Common myeloid progenitor, CD34-positive (primary cell): ENCODE measurements around the gene LYPD6B.

Source experiments
- CTCF ChIA-PET: fragments of 350-600 bp; sonication (Branson Sonifier 250); formaldehyde crosslinking; loops from one replicate; lab custom pipeline; 2021; ENCODE audit warnings: antibody characterized with exemption; lab: Charles Lee
- POLR2A ChIA-PET: fragments of 350-600 bp; sonication (Branson Sonifier 250); formaldehyde crosslinking; loops from one replicate; lab custom pipeline; 2021; ENCODE audit warnings: antibody characterized with exemption; lab: Charles Lee
- DNase-seq, 3 donors: peaks; one replicate each; pipeline versions ENCODE4 v3.0.0 to v3.0.0-alpha.2; 2013
- H3K27ac ChIP-seq, 2 experiments: 1 replicate in 1 of 2; 2 replicates in 1 of 2; pipeline ENCODE4 v1.7.0; 2013; ENCODE audit warnings: inconsistent platforms in 2 of 2, low read length in 2 of 2, mild to moderate bottlenecking in 2 of 2, low read depth in 1 of 2, moderate library complexity in 1 of 2; ENCODE audit not compliant: severe bottlenecking in 2 of 2, insufficient read depth in 1 of 2, poor library complexity in 1 of 2
- H3K27me3 ChIP-seq, 5 experiments: replicated peaks in 2 of 5; 1 replicate in 3 of 5; 2 replicates in 2 of 5; pipeline versions ENCODE4 v1.6.1 to v1.7.0; 2013; ENCODE audit warnings: low read length in 4 of 5, mild to moderate bottlenecking in 2 of 5, moderate library complexity in 2 of 5, inconsistent platforms in 1 of 5; ENCODE audit not compliant: insufficient read depth in 5 of 5, control insufficient read depth in 4 of 5
- H3K36me3 ChIP-seq, 4 experiments: 1 replicate in 2 of 4; 2 replicates in 2 of 4; pipeline versions ENCODE4 v1.6.1 to v1.7.0; 2013; ENCODE audit warnings: low read length in 3 of 4, control low read depth in 1 of 4, mild to moderate bottlenecking in 1 of 4; ENCODE audit not compliant: control insufficient read depth in 4 of 4, insufficient read depth in 4 of 4
- H3K4me1 ChIP-seq, 4 experiments: 1 replicate in 3 of 4; 2 replicates in 1 of 4; pipeline versions ENCODE4 v1.6.1 to v1.7.1; 2013; ENCODE audit warnings: low read length in 3 of 4, mild to moderate bottlenecking in 3 of 4, control low read depth in 1 of 4, inconsistent platforms in 1 of 4, moderate library complexity in 1 of 4; ENCODE audit not compliant: control insufficient read depth in 4 of 4, insufficient read depth in 4 of 4; ENCODE audit errors: control extremely low read depth in 1 of 4
- H3K4me3 ChIP-seq, 7 experiments: 1 replicate in 4 of 7; 2 replicates in 3 of 7; pipeline versions ENCODE4 v1.5.1 to v1.7.0; 2013; ENCODE audit warnings: mild to moderate bottlenecking in 7 of 7, low read length in 6 of 7, moderate library complexity in 6 of 7, inconsistent platforms in 2 of 7, low read depth in 2 of 7, control low read depth in 1 of 7; ENCODE audit not compliant: insufficient read depth in 4 of 7, control insufficient read depth in 1 of 7; ENCODE audit errors: extremely low read depth in 1 of 7
- H3K9me3 ChIP-seq, 5 experiments: 1 replicate in 4 of 5; 2 replicates in 1 of 5; pipeline versions ENCODE4 v1.6.1 to v1.7.1; 2013; ENCODE audit warnings: low read length in 4 of 5, mild to moderate bottlenecking in 2 of 5, inconsistent platforms in 1 of 5, low read depth in 1 of 5, moderate library complexity in 1 of 5; ENCODE audit not compliant: control insufficient read depth in 4 of 5, insufficient read depth in 2 of 5; ENCODE audit errors: control extremely low read depth in 1 of 5
- WGBS: methylation state at CpG from one replicate; pipeline ENCODE4 v1.1.5; 2013; ENCODE audit not compliant: insufficient coverage; 5-methylcytosine and 5-hydroxymethylcytosine counted together

The LYPD6B gene

DNA sequence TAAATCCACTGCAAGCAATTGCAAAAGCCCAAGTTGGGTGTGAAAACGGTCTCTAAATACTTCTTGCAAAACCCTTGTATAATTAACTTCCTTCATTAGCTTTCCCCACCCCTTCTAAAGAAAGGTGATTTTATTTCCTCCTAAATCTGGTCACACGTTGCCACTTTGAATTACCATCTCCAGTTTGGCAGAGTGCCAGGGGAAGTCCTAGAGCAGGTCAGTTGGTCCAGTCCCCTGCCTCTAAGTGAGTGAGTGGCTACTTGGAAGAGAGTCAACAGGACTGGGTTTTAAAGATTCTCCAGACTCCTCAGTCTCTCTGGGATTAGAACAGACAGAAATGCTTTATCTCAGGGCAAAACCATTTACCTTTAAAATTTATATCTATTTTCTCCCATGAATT is 18.7 kb upstream of the LYPD6B start:
- ChIA-PET POLR2A (interaction anchor here (0.6 kb wide), 1 partner anchor 156 kb away, joined by 3 read pairs; no protein-coding TSS in a partner anchor), CTCF (interaction anchor here (2.1 to 6.2 kb wide), 5 partner anchors 10 to 553 kb away, joined by 9 to 62 read pairs (median 48); no protein-coding TSS in a partner anchor)
- no peaks in the 10 kb centered on the region for H3K36me3 ChIP-seq
- H3K27me3 ChIP-seq = peaks cover 0 to 5% (median 0%) of the 10 kb centered on the region in 5 experiments
- no peak overlapping the region for H3K4me3 ChIP-seq
- no peaks in the 10 kb centered on the region for H3K9me3 ChIP-seq
- peaks cover 0 to 4% (median 2%) of the 10 kb centered on the region in 4 experiments for H3K4me1 ChIP-seq
- WGBS = 25% methylated on average over 1 of the region's 2 CpGs
- DNase-seq = no peak
- no peak overlapping the region for H3K27ac ChIP-seq

DNA sequence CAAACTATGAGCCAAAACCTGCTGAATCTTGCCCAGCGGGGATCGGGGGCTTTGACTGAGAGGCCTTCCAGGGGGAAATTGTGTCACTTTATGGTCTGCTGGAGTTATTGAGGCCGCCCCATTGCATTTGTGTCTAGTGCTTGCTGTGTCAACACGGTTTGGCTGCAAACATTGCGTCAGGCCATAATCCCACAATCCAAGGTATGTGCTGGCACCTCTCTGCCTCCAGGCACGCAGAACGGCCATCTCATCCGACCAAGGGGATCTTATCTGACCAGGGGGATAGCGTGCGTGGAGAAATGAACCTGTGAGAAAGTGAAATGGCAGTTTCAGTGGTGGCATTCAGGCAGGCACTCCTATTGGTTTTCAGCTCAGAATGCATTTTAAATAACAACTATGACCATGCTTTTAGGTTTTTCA is 18.1 kb upstream of the LYPD6B start:
- ChIA-PET POLR2A (no interaction called here), CTCF (interaction anchor here (6.2 kb wide), 1 partner anchor 552 kb away, joined by 28 read pairs; no protein-coding TSS in a partner anchor)
- Histone ChIP-seq H3K36me3 (no peaks in the 10 kb centered on the region), H3K27ac (no peak overlapping the region), H3K27me3 (peaks cover 0 to 5% (median 0%) of the 10 kb centered on the region in 5 experiments), H3K4me1 (peaks cover 0 to 4% (median 2%) of the 10 kb centered on the region in 4 experiments), H3K4me3 (no peak overlapping the region), H3K9me3 (no peaks in the 10 kb centered on the region)
- 95% methylated on average over 10 of the region's 10 CpGs for WGBS
- DNase-seq = no peak

DNA sequence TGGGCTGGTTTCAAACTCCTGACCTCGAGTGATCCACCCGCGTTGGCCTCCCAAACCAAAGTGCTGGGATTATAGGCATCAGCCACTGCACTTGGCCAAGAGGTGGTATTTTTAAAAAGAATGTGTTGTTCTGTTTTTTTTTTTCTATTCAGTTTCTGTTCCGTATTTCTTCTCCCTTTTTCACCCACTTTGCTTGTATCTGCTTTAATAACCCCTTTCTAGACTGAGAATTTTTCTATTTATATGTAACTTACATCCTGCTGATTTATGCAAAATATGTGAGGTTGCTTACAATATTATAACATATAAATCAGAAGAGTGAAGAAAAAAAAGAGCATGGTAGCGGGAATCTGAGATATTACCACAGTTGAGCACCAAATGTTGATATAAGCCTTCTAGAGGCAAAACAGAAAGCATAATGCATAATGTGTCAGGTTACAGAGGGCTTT is 17.2 kb upstream of the LYPD6B start:
- peaks cover 0 to 2% (median 0%) of the 10 kb centered on the region in 5 experiments for H3K27me3 ChIP-seq
- H3K9me3 ChIP-seq = no peaks in the 10 kb centered on the region
- WGBS = no CpG with 5 or more reads among the region's 5 CpGs
- no peak for DNase-seq
- H3K4me3 ChIP-seq = no peak overlapping the region
- H3K27ac ChIP-seq = no peak overlapping the region
- no peaks in the 10 kb centered on the region for H3K36me3 ChIP-seq
- POLR2A ChIA-PET = no interaction called here
- CTCF ChIA-PET = no interaction called here
- peaks cover 0 to 4% (median 2%) of the 10 kb centered on the region in 4 experiments for H3K4me1 ChIP-seq

DNA sequence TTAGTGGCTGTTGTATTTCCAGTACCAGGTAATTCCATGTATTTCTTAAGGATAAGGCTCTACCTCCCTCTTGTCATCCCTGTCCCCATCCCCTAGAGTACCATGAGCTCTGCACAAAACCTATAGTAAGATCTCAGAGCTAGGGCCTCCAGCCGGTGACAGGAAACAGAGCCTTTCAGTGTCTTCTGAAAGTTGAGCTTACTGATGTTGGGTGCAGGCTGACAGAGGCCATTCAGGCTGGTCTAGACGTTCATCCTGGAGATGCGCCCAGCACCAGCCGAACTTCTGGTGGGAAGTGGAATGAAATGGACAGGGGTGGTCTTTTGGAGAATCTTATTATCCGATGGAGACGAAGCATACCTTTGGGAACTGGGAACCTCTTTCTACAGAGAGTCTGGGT is 16.7 kb upstream of the LYPD6B start:
- Histone ChIP-seq H3K36me3 (no peaks in the 10 kb centered on the region), H3K27ac (no peak overlapping the region), H3K4me3 (no peak overlapping the region), H3K4me1 (peaks cover 0 to 4% (median 2%) of the 10 kb centered on the region in 4 experiments), H3K9me3 (no peaks in the 10 kb centered on the region), H3K27me3 (no peaks in the 10 kb centered on the region)
- WGBS = 92% methylated on average over 5 of the region's 6 CpGs
- ChIA-PET CTCF (interaction anchor here (1.0 kb wide), 1 partner anchor 539 kb away, joined by 7 read pairs; no protein-coding TSS in a partner anchor), POLR2A (no interaction called here)
- DNase-seq = no peak

DNA sequence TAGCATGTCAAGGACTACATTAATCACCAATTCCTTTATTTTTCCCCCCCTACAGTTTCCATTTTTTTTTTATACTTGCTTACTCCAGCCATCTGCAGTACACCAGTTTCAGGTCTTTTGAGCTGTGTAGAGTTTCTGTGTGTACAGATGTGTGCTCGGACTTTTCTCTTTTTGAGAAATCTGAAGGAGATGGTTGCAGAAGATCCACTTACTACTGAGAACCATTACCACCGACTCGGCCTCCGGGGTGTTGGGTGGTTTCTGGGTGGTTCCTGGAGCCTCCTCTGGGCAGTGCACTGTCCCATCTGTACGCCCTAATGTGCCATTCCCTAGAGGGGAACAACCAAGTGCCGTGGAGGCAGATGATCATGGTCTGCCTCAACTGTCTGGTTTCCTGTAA is 15.4 kb upstream of the LYPD6B start:
- CTCF ChIA-PET = interaction anchor here (1.0 kb wide), 1 partner anchor 540 kb away, joined by 3 read pairs; no protein-coding TSS in a partner anchor
- DNase-seq = no peak
- no CpG with 5 or more reads among the region's 6 CpGs for WGBS
- Histone ChIP-seq H3K4me1 (no peaks in the 10 kb centered on the region), H3K27me3 (no peaks in the 10 kb centered on the region), H3K27ac (no peak overlapping the region), H3K36me3 (no peaks in the 10 kb centered on the region), H3K4me3 (no peak overlapping the region), H3K9me3 (no peaks in the 10 kb centered on the region)
- POLR2A ChIA-PET = no interaction called here

DNA sequence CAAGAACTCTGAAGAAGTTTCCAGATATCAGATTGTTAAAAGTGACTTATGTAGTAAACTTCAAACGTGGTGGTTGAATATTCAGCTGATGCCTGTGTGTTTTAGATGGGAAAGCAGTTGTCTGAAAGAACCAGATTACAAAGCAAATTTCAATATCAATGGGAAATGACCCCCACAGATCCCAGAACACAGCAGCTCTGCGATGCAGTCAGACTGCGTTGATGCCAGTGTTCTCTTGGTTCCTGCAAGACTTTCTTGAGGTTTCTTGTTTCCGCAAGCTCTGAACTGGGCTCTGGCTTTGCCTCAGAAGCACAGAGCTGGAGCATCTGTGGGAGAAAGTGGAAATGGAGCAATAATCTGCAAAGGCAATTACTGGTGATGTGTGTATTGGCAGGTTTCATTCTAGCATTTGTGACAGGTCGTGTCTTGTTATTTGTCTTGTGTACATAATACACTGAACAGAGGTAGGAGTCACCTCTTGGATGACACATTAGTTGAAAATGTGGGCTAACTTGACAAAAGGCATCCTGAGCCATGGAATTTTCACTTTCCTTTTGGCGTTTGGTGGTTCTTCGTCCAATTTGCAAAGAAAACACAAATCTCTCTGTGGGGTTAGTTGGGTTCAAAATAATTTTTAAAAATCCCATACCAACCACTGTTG is 10.8 kb upstream of the LYPD6B start:
- H3K4me3 ChIP-seq = no peak overlapping the region
- H3K4me1 ChIP-seq = peaks cover 0 to 4% (median 2%) of the 10 kb centered on the region in 4 experiments
- H3K9me3 ChIP-seq = no peaks in the 10 kb centered on the region
- POLR2A ChIA-PET = no interaction called here
- no peaks in the 10 kb centered on the region for H3K36me3 ChIP-seq
- WGBS = 86% methylated on average over 4 of the region's 7 CpGs
- CTCF ChIA-PET = interaction anchor here (4.8 kb wide), 1 partner anchor 10 kb away, joined by 48 read pairs; no protein-coding TSS in a partner anchor
- no peak overlapping the region for H3K27ac ChIP-seq
- H3K27me3 ChIP-seq = peaks cover 0 to 3% (median 0%) of the 10 kb centered on the region in 5 experiments
- DNase-seq = no peak

DNA sequence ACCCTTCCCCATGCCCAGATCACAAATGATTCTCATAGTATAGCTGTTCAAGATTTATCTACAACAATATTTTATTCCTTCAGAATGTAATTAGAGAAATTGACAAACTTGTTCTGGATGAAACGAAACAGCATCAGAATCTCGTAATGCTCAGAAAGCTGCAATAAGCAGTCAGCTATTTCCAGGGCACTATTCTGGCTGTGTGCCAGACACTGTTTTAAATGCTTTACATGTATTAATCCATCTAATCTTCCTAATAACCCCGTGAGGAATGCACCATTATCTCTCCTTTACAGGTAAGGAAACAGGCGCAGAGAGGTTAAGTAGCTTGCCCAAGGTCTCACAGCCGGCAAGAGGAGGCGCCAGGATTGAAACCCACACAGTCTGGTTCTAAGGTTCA is 10.1 kb upstream of the LYPD6B start:
- Histone ChIP-seq H3K4me3 (no peak overlapping the region), H3K36me3 (no peaks in the 10 kb centered on the region), H3K9me3 (no peaks in the 10 kb centered on the region), H3K27me3 (peaks cover 0 to 3% (median 0%) of the 10 kb centered on the region in 5 experiments), H3K4me1 (peaks cover 0 to 4% (median 2%) of the 10 kb centered on the region in 4 experiments), H3K27ac (no peak overlapping the region)
- CTCF ChIA-PET = interaction anchor here (4.8 kb wide), 1 partner anchor 11 kb away, joined by 48 read pairs; no protein-coding TSS in a partner anchor
- DNase-seq = no peak
- POLR2A ChIA-PET = no interaction called here
- 100% methylated on average over 2 of the region's 6 CpGs for WGBS
